DMS 273 treated with DMSO at 0.1 percent for 48 hours (cell line): ENCODE measurements around the gene CCDC50.

Source experiments
- DNase-seq: peaks from one replicate; lab custom pipeline; 2025; lab: John Stamatoyannopoulos, UW

CCDC50 gene

DNA sequence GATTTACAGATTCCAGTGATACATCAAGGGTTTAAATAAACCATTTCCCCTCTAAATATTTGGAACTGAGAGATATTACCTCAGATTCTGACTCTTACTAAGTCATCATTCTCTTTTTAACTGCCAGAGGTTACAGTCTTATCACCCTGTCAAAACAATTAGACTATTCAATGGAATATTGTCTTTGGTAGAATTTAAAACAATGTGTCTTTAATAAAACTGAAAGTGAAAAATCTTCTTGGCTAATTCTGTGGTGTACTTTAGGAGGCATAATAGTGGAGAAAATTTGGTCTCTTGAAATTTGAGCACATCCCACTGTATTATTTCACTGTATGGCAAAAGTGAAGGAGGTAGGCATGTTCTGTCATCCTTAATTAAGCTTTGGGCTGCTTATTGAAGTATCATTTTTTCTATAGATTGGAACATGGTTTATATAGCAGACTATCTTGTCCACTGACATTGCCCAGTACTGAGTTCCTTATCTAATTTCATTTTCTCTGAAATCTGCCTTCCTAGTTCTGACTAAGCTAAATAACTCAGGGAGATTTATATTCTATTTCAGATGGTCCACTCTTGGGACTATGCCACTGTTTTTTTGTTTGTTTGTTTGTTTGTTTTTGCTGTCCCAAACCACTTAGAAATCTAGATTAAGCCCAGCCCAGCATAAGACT lies 49.1 kb downstream of the CCDC50 start:
- DNase-seq: no peak

DNA sequence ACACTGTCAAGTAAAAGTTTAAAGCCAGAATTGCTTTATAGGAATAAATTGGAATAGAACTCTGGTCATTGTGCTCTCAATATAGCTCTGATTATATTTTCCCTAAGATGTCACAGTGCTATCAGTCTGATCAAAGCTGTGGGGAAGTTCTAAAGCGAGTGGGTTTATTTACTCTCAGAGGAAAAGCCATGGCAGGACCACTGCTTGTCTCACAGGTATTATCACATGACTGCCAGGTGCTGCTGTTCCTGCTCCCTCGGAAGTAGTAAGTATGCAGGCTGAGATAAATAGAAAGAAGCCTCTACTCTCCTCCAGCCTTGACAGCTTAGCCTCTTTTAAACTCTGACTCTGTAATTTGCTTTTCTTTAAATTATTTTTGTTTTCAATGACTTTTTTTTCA lies 50.3 kb downstream of the CCDC50 start:
- no peak for DNase-seq

DNA sequence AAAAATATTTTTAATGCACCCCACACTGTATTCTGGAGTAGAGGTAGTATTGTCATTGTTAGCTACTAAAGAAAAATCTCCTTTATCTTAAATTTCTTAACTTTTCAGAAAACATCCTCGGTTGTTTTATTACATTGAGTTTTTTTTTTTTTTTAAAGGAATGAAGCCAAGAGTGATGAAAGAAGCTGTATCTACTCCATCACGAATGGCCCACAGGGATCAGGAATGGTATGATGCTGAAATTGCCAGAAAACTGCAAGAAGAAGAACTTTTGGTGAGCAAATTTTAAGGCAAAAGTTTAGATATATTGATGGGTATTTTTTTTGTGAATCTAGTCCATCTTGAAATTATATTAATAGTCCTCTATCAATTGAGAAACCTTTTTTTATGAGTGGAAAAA lies 50.8 kb downstream of the CCDC50 start:
- no peak for DNase-seq

DNA sequence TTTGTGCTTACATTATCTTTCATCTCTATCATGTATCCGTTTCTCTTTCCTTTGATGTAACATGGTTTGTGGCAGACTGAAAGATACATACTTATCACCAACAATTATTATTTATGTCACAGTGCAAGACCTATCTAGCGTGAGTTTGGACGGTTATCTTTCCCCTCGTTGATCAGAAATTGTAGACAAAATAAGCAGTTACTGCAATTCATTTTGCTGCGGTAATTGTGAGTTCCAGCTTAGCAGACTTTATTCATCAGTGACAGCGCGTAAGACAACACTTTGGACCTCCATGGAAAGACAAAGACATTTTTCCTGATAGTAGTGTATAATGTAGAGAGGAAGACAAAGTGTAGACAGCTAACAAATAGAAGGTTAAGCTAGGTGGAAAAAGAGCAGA lies 52.1 kb downstream of the CCDC50 start:
- no peak for DNase-seq

DNA sequence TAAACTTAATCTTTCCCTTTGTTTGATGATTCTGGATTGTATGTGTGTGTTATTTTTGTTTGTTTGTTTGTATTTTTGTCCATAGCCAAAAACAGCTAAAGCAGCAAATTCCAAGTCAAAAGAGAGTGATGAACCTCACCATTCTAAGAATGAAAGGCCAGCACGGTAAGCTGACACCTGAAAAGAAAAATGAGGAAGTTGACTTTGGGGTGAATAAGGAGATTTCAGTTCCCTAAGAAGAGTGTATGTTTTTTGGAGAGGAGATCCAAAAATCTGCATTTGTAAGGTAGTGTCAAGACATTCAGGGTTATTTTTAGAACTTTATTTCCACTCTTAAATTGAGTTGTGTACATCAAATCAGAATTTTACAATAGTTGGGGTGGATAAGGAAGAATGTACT lies 53.5 kb downstream of the CCDC50 start:
- no peak for DNase-seq

DNA sequence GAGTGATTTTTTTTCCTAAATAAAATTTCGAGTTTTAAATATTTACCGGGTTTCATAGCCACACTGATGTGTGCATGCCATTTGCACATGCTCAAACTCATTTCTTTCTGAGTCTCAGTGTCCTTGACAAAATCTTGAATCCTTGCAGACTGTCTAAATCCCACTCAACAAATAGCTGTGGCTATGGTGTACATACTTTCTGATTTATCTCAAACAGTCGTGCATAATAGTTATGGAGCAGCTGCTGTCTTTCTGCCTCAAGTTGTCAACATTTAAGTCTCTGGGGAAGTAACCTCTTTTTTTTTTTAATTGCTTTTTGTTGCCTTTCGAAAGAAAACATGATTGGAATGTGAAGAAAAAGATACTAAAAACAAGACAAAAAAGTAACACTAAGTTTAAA lies 53.9 kb downstream of the CCDC50 start:
- DNase-seq: no peak

DNA sequence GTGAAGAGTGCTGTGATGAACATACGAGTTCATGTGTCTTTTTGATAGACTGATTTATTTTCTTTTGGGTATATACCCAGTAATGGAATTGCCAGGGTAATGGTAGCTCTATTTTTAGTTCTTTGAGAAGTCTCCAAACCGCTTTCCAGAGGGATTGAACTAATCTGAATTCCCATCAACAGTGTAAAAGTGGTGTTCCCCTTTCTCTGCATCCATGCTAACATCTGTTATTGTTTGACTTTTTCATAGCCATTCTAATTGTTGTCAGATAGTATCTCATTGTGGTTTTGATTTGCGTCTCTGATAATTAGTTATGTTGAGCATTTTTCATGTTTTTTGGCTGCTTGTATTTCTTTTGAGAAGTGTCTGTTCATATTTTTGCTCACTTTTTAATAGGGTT lies 55.9 kb downstream of the CCDC50 start:
- no peak for DNase-seq

DNA sequence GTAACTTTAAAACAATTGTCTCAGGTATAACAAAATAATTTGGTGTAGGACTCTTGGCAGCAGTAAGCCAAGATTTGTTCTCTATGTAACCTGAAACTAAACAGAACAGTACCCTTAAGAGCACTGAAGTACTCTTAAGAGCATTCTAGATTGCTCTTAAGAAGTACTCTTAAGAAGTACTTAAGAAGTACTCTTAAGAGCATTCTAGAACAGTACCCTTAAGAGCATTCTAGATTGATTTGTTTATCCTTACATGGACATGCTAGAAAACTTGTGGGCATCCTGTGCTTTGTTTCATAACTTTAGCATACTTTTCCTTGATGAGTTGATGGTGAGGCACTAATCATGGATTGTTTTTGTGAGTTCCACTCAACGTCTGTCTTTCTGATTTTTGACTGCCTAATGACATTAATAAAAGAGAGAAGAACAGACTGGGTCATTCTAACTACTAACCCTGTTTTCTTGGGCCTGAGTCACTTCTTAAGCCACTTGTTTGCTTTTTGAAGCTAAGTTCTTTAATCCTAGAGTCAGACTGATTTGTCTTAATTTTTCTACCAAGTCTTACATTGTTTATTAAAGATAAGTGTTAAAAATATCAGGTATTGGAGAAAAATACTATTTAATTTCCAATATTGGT lies 58.4 kb downstream of the CCDC50 start:
- DNase-seq: no peak

DNA sequence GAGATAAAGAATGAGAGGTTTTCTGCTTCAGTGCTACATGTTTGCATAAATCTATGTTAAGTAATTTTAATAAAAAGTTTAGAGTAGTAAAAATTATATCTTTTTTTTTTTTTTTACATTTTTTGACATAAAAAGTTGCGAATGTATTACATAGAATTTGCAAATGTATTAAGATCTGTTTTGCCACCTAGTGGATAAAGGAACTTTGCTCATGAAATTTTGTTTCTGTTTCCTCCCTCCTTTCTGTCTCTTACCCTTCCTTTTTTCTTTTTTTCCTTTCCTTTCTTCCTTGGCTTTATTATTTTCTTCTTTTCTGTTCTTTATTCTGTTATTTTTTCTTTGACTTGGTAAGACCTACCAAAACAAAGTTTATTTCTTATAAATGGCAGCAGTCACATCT lies 59.6 kb downstream of the CCDC50 start:
- DNase-seq: no peak

DNA sequence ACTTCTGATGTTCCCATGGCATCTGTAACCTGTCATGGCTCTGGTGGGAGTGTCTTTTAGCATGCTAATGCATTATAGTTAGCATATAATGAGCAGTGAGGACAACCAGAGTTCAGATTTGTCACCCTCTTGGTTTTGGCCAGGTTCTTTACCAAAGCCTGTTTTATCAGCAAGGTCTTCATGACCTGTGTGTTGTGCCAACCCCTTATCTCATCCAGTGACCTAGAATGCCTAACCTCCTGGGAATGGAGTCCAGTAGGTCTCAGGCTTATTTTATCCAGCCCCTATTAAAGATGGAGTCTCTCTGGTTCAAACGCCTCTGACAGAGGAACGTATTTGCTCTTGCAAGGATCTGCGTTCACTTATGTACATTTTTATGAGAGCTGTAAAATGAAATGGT lies 61.4 kb downstream of the CCDC50 start:
- DNase-seq: no peak

DNA sequence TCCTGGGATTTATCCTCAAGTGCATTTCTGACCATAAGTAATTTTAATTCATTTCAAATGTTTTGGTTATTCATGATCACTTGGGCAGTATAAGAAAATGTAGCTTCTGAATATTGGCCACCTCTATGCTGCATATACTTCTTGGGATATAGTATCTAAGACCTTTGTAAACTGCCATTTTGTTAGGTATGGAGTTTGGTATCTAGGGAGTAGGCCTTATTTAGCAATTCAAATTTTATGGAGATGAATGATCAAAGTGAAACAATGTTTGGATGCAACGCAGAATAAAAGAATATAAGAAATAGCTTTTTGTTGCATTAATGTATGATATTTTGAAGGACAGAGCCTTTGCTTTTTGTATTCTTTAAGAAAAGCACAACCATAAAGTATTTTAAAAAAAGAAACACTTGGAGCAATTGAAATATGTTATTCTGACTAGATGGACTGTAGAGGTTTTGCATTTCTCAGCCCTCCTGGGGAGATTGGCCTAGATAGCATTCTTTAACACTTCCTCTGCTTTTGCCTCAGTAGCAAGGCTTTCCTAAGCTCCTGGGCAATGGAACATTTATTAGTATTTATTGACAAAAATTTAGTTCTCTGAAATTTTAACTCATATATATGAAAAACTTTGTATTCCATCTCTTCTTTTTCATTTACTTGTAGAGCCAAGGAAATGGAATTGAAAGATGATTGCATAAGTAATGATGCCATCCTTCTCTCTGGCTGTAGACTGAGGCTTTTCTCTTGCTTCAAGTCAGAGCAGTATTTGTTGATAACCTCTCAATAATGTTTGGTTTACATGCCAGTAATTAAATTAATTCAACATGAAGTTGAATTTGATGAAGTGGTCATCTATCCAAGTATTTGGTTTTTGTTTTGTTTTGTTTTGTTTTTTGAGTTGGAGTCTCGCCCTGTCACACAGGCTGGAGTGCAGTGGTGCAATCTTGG lies 62.9 kb downstream of the CCDC50 start:
- no peak for DNase-seq

DNA sequence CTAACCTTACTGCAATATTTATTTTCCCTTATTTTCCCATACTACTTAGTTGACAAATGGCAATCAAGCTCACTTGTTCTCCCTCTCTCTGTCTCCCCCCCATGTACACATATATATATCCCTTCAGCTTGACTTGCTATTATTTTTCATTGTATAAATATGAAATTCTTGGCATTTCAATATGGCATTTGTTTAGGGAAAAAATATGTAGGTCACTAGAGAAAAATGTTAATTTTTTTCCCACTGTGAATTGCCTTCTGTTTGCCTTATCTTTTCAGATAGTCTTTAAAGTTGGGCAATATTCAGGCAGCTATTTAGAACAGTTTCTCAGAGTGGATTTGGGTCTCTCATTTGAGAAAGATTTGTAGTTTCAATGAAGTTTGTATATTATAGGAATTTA lies 64.0 kb downstream of the CCDC50 start:
- no peak for DNase-seq

DNA sequence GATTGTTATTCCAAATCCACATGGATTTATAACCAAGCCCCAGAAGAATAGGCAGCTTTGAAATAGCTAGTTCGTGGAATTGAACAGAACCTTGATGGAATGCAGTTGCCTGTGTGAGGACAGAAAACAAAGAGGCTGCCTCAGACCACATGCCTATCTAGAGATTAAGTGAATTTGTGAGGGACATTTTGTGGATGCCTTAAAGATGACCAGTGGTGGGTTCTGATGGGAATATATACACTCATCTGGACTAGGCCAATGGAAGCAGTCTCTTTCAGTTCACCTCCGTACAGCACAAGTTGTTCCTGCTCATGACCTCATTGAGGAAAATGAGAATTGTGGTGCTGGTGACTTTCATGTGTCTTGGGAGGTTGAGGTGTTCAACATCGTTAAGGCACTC lies 68.6 kb downstream of the CCDC50 start:
- DNase-seq: no peak

DNA sequence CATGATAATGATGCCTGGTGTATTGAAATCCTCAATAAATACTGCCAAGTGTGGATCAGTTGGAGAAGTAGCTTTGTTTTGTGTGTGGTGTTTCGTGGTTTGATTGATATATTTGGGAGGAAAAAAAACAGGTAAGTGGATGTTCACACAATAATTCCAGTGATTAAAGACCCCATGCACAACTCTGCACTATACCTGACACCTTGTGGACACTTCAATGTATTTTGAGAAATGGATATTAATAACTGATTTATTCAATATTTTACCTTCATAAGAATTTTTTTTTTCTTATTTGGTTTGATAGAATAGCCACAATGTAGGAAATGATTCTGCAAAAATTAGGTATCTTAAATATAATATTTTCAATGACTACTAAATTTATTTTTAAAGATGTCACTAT lies 69.4 kb downstream of the CCDC50 start:
- no peak for DNase-seq

DNA sequence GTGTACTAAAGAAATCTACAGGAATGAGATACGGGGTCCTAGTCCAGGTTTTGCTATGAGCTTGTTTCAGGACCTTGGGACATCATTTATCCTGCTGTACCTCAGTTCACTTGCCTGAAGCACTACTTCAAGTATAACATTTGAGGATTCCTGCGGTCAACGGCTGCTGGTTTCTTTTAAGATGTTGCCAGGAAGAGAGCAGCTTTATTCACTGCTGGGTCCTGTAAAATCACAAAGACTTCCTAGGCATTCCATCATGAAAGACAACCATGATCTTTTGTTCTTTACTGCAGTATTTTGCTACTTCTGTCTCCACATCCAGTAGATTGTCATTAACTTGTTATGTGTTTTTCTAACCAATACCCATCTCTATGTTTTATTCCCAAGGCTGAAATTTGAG lies 70.7 kb downstream of the CCDC50 start:
- no peak for DNase-seq

DNA sequence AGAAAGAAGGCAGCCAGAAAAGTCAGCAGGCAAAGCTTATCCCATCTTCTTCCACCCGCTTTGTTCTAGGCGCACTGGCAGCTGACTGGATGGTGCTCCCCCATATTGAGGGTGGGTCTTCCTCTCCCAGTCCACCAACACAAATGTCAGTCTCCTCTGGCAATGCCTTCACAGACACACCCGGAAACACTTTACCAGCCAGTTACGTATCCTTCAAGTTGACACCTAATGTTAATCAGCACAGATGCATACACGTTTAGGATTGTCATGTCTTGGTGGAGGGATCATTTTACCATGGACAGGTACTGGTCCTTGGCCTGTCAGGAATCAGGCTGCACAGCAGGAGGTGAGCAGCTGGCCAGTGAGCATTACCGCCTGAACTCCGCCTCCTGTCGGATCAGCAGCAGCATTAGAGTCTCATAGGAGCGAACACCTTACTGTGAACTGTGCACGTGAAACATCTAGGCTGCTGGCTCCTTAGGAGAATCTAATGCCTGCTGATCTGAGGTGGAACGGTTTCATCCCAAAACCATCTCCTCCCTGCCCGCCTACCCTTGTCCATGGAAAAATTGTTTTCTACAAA lies 72.7 kb downstream of the CCDC50 start:
- no peak for DNase-seq

DNA sequence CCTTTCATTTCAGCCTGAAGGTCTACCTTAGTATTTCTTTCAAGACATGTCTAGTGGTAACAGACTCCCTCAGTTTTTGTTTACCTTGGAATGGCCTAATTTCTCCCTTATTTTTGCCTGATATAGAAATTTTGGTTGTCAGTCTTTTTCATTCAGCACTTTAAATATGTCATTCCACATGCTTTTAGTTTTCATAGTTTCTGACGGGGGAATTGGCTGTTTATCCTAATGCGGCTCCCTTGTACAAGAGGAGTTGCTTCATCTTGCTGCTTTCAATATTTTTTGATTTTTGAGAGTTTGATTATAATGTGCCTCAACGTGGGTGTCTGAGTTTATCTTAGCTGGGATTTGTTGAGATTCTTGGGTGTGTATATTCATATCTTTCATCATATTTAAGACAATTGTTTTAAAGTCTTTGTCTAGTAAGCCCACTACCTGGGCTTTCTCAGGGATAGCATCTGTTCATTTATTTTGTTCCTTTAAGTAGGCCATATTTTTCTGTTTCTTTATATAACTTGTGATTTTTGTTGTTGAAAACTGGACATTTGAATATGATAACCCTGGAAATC lies 80.7 kb downstream of the CCDC50 start:
- DNase-seq: no peak

DNA sequence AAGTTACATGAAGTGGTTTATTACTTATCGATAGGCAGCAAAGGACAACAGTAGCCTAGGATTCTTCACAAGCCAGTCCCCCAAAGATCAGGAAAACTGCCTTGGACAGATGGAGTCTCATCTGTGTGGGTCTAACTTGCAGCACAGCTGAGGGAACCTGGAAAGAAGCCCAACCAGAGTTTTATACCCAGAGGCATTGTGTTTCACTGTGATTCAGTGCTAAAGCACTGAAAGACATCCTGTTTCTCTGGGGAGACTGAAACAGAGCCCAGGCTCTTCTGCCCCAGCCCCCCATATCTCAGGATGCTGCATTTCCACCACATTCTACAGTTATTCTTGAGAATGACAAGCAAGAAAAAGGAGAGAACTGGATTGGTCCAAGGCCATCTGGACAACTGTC lies 83.6 kb downstream of the CCDC50 start:
- peak; percentile 63 for DNase-seq

DNA sequence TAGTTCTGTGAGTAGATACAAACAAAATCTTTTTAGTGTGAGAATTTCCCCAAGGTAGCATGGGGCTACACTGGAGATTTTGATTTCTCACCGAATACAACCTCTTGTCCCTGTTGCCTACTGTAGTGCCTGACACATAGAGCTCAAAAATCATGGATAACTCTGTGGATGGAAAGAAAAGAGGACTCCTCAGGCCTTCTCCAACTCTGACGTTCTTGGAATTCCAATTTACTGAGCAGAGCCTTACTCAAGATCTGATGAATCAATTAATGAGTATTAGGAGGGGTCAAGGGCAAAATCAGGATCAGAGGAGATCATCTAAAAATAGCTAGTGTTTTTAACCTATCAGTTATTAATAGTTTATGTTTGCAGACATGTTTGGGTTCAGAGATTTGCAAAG lies 85.1 kb downstream of the CCDC50 start:
- DNase-seq: no peak

DNA sequence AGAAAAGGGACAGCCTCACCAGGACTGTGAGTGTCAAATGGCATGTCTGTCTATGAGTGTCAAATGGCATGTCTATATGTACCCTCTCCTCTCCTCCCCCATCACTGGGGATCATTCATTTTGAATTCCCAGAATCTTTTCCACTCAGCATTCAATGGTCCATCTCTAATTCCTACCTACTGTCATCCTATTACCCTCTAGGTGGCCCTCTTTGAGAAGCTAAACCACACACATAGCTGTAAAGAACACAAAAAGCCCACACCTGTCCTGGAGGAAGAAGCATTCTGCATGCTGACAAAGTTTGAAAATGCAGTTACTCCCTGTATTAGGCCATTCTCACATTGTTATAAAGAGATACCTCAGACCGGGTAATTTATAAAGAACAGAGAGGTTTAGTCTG lies 85.5 kb downstream of the CCDC50 start:
- DNase-seq: no peak

DNA sequence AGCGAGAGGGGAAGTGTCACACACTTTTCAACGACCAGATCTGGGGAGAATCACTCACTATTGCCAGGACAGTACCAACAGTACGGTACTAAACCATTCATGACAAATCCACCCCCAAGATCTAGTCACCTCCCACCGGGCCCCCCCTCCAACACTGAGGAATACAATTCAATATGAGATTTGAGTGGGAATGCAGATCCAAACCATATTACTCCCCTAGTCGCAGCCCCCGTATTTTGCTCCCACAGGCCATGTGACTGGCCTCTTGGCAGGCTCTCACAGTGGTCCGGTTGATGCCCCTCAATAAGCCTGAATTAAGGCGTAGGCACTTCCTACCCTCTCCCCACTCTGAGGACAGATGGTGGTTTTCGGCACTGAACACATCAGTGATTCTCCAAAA lies 86.4 kb downstream of the CCDC50 start:
- no peak for DNase-seq

DNA sequence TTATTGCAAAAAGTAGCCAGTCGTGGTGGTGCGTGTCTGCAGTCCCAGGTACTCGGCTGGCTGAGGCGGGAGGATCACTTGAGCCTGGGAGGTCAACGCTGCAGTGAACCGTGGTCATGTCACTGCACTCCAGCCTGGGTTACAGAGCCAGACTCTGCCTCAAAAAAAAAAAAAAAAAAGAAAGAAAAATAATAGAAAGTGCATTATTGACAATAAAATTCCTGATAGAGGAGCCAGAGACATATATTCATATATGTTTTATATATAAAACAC lies 88.2 kb downstream of the CCDC50 start:
- no peak for DNase-seq

DNA sequence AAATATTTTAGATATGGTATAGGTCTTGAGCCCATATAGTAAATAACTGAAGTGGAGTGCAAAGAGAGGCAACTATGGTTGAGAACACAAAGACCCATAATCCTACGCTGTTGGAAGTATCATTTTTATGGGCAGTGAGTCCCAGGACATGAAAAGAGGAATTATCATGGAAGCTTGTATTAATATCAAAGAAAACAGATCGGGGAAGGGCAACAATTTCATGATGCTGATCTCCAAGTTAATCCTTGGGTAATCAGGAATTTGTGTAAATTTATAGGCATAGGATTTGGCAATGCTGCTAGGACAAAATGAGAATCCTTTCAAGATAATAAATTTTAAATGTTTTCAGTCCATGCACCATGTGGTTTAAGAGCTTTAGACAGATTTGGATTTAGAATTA lies 91.6 kb downstream of the CCDC50 start:
- no peak for DNase-seq
